IMR-90 (cell line): Measurements from ENCODE around the gene FNDC3B. TPM values are rescaled to one million over a fixed set of nuclear protein-coding genes. Genes with fewer than 3 reads are reported as not detected.

Experiments used
- ATAC-seq: fragments of 200-7000 bp; cut with Tn5 transposase; 2 replicates; pipeline ENCODE4 v1.9.1; 2020; ENCODE audit warnings: low read depth, mild to moderate bottlenecking, moderate library complexity
- BruUV-seq: library from RNA; stranded (reverse); fragments of 400-500 nt; replicated peaks from 2 replicates; lab custom pipeline; 2021; lab: Mats Ljungman, UMichigan
- CTCF ChIA-PET: fragments of 300-600 bp; formaldehyde crosslinking; extraction: SDS; loops from one replicate; lab custom pipeline; 2021; ENCODE audit warnings: antibody characterized with exemption; lab: Yijun Ruan, JAX
- POLR2A ChIA-PET: fragments of 300-600 bp; sonication (Branson Sonifier 250); formaldehyde crosslinking; loops from one replicate; lab custom pipeline; 2022; ENCODE audit warnings: antibody characterized with exemption; ENCODE audit not compliant: unreplicated experiment; lab: Charles Lee
- DNase-seq: peaks from one replicate; pipeline ENCODE4 v3.0.0; 2013
- H2AFZ ChIP-seq: replicated peaks from 2 replicates; pipeline ENCODE3; 2013; ENCODE audit warnings: low read length, mild to moderate bottlenecking; ENCODE audit not compliant: poor library complexity
- H2AK5ac ChIP-seq: 2 replicates; pipeline ENCODE4 v1.6.1; 2013; ENCODE audit warnings: low read depth, low read length, inconsistent platforms
- H2AK9ac ChIP-seq: replicated peaks from 2 replicates; pipeline ENCODE3; 2013; ENCODE audit warnings: mild to moderate bottlenecking, low read depth, low read length, moderate library complexity; ENCODE audit not compliant: poor library complexity
- H2BK120ac ChIP-seq: 2 replicates; pipeline ENCODE4 v1.6.1; 2013; ENCODE audit warnings: low read depth, low read length, inconsistent platforms
- H2BK15ac ChIP-seq: 3 replicates; pipeline ENCODE4 v1.6.1; 2013; ENCODE audit warnings: low read depth, low read length, inconsistent platforms
- H2BK20ac ChIP-seq: 2 replicates; pipeline ENCODE4 v1.6.1; 2013; ENCODE audit warnings: low read depth, mild to moderate bottlenecking, inconsistent platforms, low read length, moderate library complexity
- H2BK5ac ChIP-seq: 2 replicates; pipeline ENCODE4 v1.6.1; 2013; ENCODE audit warnings: mild to moderate bottlenecking, low read depth, low read length, inconsistent platforms; ENCODE audit not compliant: poor library complexity, severe bottlenecking
- H3K14ac ChIP-seq: replicated peaks from 2 replicates; pipeline ENCODE4 v1.6.1; 2013; ENCODE audit warnings: low read depth, low read length, inconsistent platforms
- H3K18ac ChIP-seq: 2 replicates; pipeline ENCODE4 v1.6.1; 2013; ENCODE audit warnings: low read depth, low read length, control low read depth
- H3K23ac ChIP-seq: 2 replicates; pipeline ENCODE4 v1.6.1; 2013; ENCODE audit warnings: low read depth, low read length, inconsistent platforms
- H3K27ac ChIP-seq: 2 replicates; pipeline ENCODE4 v1.5.1; 2013; ENCODE audit warnings: mild to moderate bottlenecking, control low read depth, low read length; ENCODE audit not compliant: insufficient read depth
- H3K27me3 ChIP-seq: 2 replicates; pipeline ENCODE4 v1.6.1; 2013; ENCODE audit warnings: low read length; ENCODE audit not compliant: control insufficient read depth, insufficient read depth
- H3K36me3 ChIP-seq: 2 replicates; pipeline ENCODE4 v1.6.1; 2013; ENCODE audit warnings: low read length, mixed read lengths; ENCODE audit not compliant: control insufficient read depth, insufficient read depth
- H3K4ac ChIP-seq: 2 replicates; pipeline ENCODE4 v1.6.1; 2013; ENCODE audit warnings: low read depth, low read length, inconsistent platforms
- H3K4me1 ChIP-seq: 2 replicates; pipeline ENCODE4 v1.6.1; 2013; ENCODE audit warnings: low read length, mixed read lengths; ENCODE audit not compliant: control insufficient read depth, insufficient read depth
- H3K4me2 ChIP-seq: 2 replicates; pipeline ENCODE4 v1.6.1; 2013; ENCODE audit warnings: low read depth, mild to moderate bottlenecking, control low read depth, low read length, moderate library complexity
- H3K4me3 ChIP-seq: 2 replicates; pipeline ENCODE4 v1.5.1; 2013; ENCODE audit warnings: low read depth, mild to moderate bottlenecking, control low read depth, low read length, moderate library complexity; ENCODE audit not compliant: insufficient read depth
- H3K56ac ChIP-seq: 2 replicates; pipeline ENCODE4 v1.6.1; 2013; ENCODE audit warnings: low read length, inconsistent platforms; ENCODE audit not compliant: insufficient read depth; ENCODE audit errors: extremely low read depth
- H3K79me1 ChIP-seq, 2 experiments: 2 replicates each; pipeline ENCODE4 v1.6.1; 2013; ENCODE audit warnings: low read length in 2 of 2, inconsistent platforms in 1 of 2, low read depth in 1 of 2
- H3K9ac ChIP-seq: 2 replicates; pipeline ENCODE4 v1.6.1; 2013; ENCODE audit warnings: low read depth, low read length, control low read depth
- H3K9me1 ChIP-seq: 2 replicates; pipeline ENCODE4 v1.6.1; 2013; ENCODE audit warnings: low read length, inconsistent platforms; ENCODE audit not compliant: insufficient read depth
- H3K9me3 ChIP-seq: 2 replicates; pipeline ENCODE4 v1.6.1; 2013; ENCODE audit warnings: low read length; ENCODE audit not compliant: control insufficient read depth, insufficient read depth
- H4K20me1 ChIP-seq: 2 replicates; pipeline ENCODE4 v1.6.1; 2013; ENCODE audit warnings: low read length, inconsistent platforms; ENCODE audit not compliant: insufficient read depth
- H4K5ac ChIP-seq: 2 replicates; pipeline ENCODE4 v1.6.1; 2013; ENCODE audit warnings: mild to moderate bottlenecking, low read depth, low read length, control low read depth
- H4K8ac ChIP-seq, 2 experiments: 2 replicates each; pipeline ENCODE4 v1.6.1; 2013; ENCODE audit warnings: low read depth in 2 of 2, low read length in 2 of 2, control low read depth in 1 of 2, inconsistent platforms in 1 of 2
- H4K91ac ChIP-seq: 2 replicates; pipeline ENCODE4 v1.6.1; 2013; ENCODE audit warnings: low read depth, low read length, inconsistent platforms; ENCODE audit not compliant: insufficient read depth
- BHLHE40 ChIP-seq: fragments of 150-350 bp; IDR thresholded peaks from 2 replicates; pipeline ENCODE4 v1.6.1; 2016; ENCODE audit warnings: mild to moderate bottlenecking, low read depth, low read length
- CEBPB ChIP-seq: IDR thresholded peaks from 2 replicates; pipeline ENCODE4 v1.6.1; 2012; ENCODE audit warnings: low read depth, low read length, improper control_type of control experiment
- CHD1 ChIP-seq: IDR thresholded peaks from 2 replicates; pipeline ENCODE4 v1.6.1; 2012; ENCODE audit warnings: low read depth, low read length, improper control_type of control experiment
- MAFK ChIP-seq: IDR thresholded peaks from 2 replicates; pipeline ENCODE4 v1.6.1; 2012; ENCODE audit warnings: low read depth, low read length, improper control_type of control experiment
- MAZ ChIP-seq: IDR thresholded peaks from 2 replicates; pipeline ENCODE4 v1.6.1; 2012; ENCODE audit warnings: low read depth, mild to moderate bottlenecking, low read length, improper control_type of control experiment, moderate library complexity, borderline replicate concordance
- MXI1 ChIP-seq: IDR thresholded peaks from 2 replicates; pipeline ENCODE4 v1.6.1; 2012; ENCODE audit warnings: low read depth, mild to moderate bottlenecking, low read length, moderate library complexity, borderline replicate concordance
- NFE2L2 ChIP-seq: fragments of 150-350 bp; IDR thresholded peaks from 2 replicates; pipeline ENCODE4 v1.6.1; 2016; ENCODE audit warnings: low read depth, mild to moderate bottlenecking, low read length
- RCOR1 ChIP-seq: IDR thresholded peaks from 2 replicates; pipeline ENCODE4 v1.6.1; 2012; ENCODE audit warnings: mild to moderate bottlenecking, low read length, improper control_type of control experiment; ENCODE audit not compliant: insufficient replicate concordance
- RFX5 ChIP-seq: IDR thresholded peaks from 2 replicates; pipeline ENCODE4 v1.8.0; 2012; ENCODE audit warnings: low read depth, mild to moderate bottlenecking, low read length, moderate library complexity
- WGBS, 2 experiments: methylation state at CpG; one replicate each; pipeline versions ENCODE4 v1.1.5 to v1.1.7; 2013; ENCODE audit warnings: missing lambda C conversion rate in 2 of 2; ENCODE audit not compliant: insufficient read length in 1 of 2; ENCODE audit errors: extremely low coverage in 2 of 2; 5-methylcytosine and 5-hydroxymethylcytosine counted together
- dilution Hi-C: fragments of 300-500 bp; cut with HindIII; formaldehyde crosslinking; loops from one replicate; pipeline ENCODE4 v1.14.3; 2018; ENCODE audit warnings: low sequenced_read_pairs; ENCODE audit not compliant: unreplicated experiment
- in situ Hi-C: fragments of 300-500 bp; cut with MboI; formaldehyde crosslinking; loops from 3 replicates; pipeline ENCODE4 v1.14.3; 2019; ENCODE audit warnings: low sequenced_read_pairs, inconsistent platforms, mixed read lengths
- intact Hi-C: fragments of 100-400 bp; cut with micrococcal nuclease; formaldehyde crosslinking; loops from 2 replicates; pipeline ENCODE4 v1.10.0; 2022
- polyA plus RNA-seq, 3 experiments: library from polyadenylated mRNA; depleted of rRNA; stranded (reverse); fragments of >200 nt; gene quantifications; 2 replicates each; pipeline ENCODE4 v1.2.3, GENCODE V29; 2012; ENCODE audit warnings: low replicate concordance in 1 of 3
- total RNA-seq: library from RNA; depleted of rRNA; stranded (reverse); fragments of >200 nt; gene quantifications from 2 replicates; pipeline ENCODE4 v1.2.3, GENCODE V29; 2012
- TF ChIP-seq, protein P1 (sequence below): fragments of 150-350 bp; IDR thresholded peaks from 2 replicates; pipeline ENCODE4 v1.6.1; 2016; ENCODE audit warnings: low read depth, mild to moderate bottlenecking, low read length, moderate library complexity, borderline replicate concordance
- TF ChIP-seq, protein P2 (sequence below): conservative IDR thresholded peaks from 2 replicates; pipeline ENCODE4 v1.5.1; 2012; ENCODE audit warnings: mild to moderate bottlenecking, low read depth, low read length, improper control_type of control experiment
- TF ChIP-seq, protein P3 (sequence below): fragments of 150-350 bp; IDR thresholded peaks from 2 replicates; pipeline ENCODE4 v1.6.1; 2017; ENCODE audit warnings: mild to moderate bottlenecking, antibody characterized with exemption, low read length, low read depth

The FNDC3B gene
- total and polyA plus RNA-seq, 2 of the 4 experiments (the other 2 are of a cell fraction), result 23.9 to 150 TPM

DNA sequence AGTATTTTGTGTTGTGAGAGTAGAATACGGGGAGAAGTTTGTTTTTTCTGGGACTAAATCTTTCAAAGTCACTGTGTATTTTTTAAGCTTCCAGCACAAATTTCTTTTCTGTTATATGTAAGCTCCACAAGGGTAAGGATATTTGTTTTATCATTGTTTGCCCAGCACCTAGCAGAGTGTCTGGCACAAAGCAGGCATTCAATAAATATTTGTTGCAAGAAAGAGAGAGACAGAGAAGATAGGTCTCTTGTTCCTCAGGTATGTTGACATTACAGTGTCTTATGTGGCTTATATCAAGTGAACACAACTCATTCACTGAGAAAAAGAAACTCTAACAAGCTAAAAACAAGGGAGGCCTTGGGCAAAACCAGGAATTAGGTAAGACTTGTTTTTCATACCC lies 26.6 kb upstream of the FNDC3B start:
- no peak overlapping the region for H2AFZ ChIP-seq
- H3K79me1 ChIP-seq, result no peaks in the 10 kb centered on the region
- H3K9me1 ChIP-seq, result no peaks in the 10 kb centered on the region
- dilution Hi-C loops (no loop called here), intact Hi-C loops (no loop called here), in situ Hi-C loops (no loop called here)
- no peak overlapping the region for H3K4ac ChIP-seq
- no peak overlapping the region for H3K18ac ChIP-seq
- ChIA-PET CTCF (interaction anchor here (0.6 kb wide), 2 partner anchors 28 to 158 kb away, joined by 3 read pairs; no protein-coding TSS in a partner anchor), POLR2A (no interaction called here)
- H3K27ac ChIP-seq, result no peak overlapping the region
- DNase-seq (no peak), ATAC-seq (no peak)
- H4K5ac ChIP-seq, result no peak overlapping the region
- H3K9ac ChIP-seq, result no peak overlapping the region
- no CpG with 5 or more reads among the region's 1 CpG for WGBS, 2 experiments
- no peaks in the 10 kb centered on the region for H4K20me1 ChIP-seq
- H3K14ac ChIP-seq, result no peak overlapping the region
- no peak overlapping the region for H3K56ac ChIP-seq
- H2BK15ac ChIP-seq, result no peak overlapping the region
- no peak overlapping the region for H3K4me3 ChIP-seq
- no peak overlapping the region for H2BK120ac ChIP-seq
- H3K27me3 ChIP-seq, result no peaks in the 10 kb centered on the region
- TF ChIP-seq CHD1 (no peak), NFE2L2 (no peak), CEBPB (no peak), RCOR1 (no peak), MAZ (no peak), MAFK (no peak), BHLHE40 (no peak), MXI1 (no peak), RFX5 (no peak)
- TF ChIP-seq, protein P1, sequence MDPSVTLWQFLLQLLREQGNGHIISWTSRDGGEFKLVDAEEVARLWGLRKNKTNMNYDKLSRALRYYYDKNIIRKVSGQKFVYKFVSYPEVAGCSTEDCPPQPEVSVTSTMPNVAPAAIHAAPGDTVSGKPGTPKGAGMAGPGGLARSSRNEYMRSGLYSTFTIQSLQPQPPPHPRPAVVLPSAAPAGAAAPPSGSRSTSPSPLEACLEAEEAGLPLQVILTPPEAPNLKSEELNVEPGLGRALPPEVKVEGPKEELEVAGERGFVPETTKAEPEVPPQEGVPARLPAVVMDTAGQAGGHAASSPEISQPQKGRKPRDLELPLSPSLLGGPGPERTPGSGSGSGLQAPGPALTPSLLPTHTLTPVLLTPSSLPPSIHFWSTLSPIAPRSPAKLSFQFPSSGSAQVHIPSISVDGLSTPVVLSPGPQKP, result no peak
- TF ChIP-seq, protein P2, sequence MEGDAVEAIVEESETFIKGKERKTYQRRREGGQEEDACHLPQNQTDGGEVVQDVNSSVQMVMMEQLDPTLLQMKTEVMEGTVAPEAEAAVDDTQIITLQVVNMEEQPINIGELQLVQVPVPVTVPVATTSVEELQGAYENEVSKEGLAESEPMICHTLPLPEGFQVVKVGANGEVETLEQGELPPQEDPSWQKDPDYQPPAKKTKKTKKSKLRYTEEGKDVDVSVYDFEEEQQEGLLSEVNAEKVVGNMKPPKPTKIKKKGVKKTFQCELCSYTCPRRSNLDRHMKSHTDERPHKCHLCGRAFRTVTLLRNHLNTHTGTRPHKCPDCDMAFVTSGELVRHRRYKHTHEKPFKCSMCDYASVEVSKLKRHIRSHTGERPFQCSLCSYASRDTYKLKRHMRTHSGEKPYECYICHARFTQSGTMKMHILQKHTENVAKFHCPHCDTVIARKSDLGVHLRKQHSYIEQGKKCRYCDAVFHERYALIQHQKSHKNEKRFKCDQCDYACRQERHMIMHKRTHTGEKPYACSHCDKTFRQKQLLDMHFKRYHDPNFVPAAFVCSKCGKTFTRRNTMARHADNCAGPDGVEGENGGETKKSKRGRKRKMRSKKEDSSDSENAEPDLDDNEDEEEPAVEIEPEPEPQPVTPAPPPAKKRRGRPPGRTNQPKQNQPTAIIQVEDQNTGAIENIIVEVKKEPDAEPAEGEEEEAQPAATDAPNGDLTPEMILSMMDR, result no peak
- TF ChIP-seq, protein P3, sequence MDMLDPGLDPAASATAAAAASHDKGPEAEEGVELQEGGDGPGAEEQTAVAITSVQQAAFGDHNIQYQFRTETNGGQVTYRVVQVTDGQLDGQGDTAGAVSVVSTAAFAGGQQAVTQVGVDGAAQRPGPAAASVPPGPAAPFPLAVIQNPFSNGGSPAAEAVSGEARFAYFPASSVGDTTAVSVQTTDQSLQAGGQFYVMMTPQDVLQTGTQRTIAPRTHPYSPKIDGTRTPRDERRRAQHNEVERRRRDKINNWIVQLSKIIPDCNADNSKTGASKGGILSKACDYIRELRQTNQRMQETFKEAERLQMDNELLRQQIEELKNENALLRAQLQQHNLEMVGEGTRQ, result no peak
- no peak overlapping the region for H2BK5ac ChIP-seq
- no peak overlapping the region for H4K91ac ChIP-seq
- no peak overlapping the region for H4K8ac ChIP-seq
- no peaks in the 10 kb centered on the region for H3K36me3 ChIP-seq
- H2AK9ac ChIP-seq, result no peak overlapping the region
- no TSS peak for BruUV-seq
- H3K23ac ChIP-seq, result no peak overlapping the region
- H2AK5ac ChIP-seq, result no peak overlapping the region
- no peak overlapping the region for H2BK20ac ChIP-seq
- no peaks in the 10 kb centered on the region for H3K4me1 ChIP-seq
- no peaks in the 10 kb centered on the region for H3K9me3 ChIP-seq
- no peak overlapping the region for H3K4me2 ChIP-seq
